Upper lobe of left lung (tissue), 6 donors: ENCODE measurements around the gene VEPH1. TPM values are rescaled to one million over a fixed set of nuclear protein-coding genes. Genes with fewer than 3 reads are reported as not detected.
A peak's percentile ranks its signal among the peaks of the same experiment; 100 is the strongest.

Source experiments
- ATAC-seq, 2 donors: fragments of 200-7000 bp; cut with Tn5 transposase; one replicate each; pipeline ENCODE4 v1.9.1; 2022; ENCODE audit warnings: mild to moderate bottlenecking in 2 of 2, moderate library complexity in 2 of 2; ENCODE audit not compliant: low FRiP score in 2 of 2
- DNase-seq, 2 donors: peaks; one replicate each; pipeline ENCODE4 v3.0.0-alpha.2; 2019 to 2020
- H3K27ac ChIP-seq, 4 donors: fragments of 200-600 bp; sonication (generic); one replicate each; pipeline ENCODE4 v1.5.1; 2016 to 2019
- H3K27me3 ChIP-seq, 4 donors: fragments of 200-600 bp; sonication (generic); one replicate each; pipeline ENCODE4 v1.5.1; 2017 to 2019
- H3K36me3 ChIP-seq, 4 donors: fragments of 200-600 bp; sonication (generic); one replicate each; pipeline ENCODE4 v1.5.1; 2016 to 2019
- H3K4me1 ChIP-seq, 4 donors: fragments of 200-600 bp; sonication (generic); one replicate each; pipeline ENCODE4 v1.5.1; 2018 to 2019
- H3K4me3 ChIP-seq, 4 donors: fragments of 200-600 bp; sonication (generic); one replicate each; pipeline ENCODE4 v1.5.1; 2017 to 2019; ENCODE audit warnings: mild to moderate bottlenecking in 2 of 4, moderate library complexity in 1 of 4
- H3K9me3 ChIP-seq, 4 donors: fragments of 200-600 bp; sonication (generic); one replicate each; pipeline ENCODE4 v1.5.1; 2018 to 2019
- EP300 ChIP-seq, 4 donors: sonication (generic); formaldehyde crosslinking; IDR thresholded peaks; one replicate each; pipeline ENCODE4 v1.5.1; 2017; ENCODE audit warnings: antibody characterized with exemption in 4 of 4, control low read depth in 2 of 4
- POLR2A ChIP-seq, 4 donors: fragments of 450-650 bp; IDR thresholded peaks; one replicate each; pipeline ENCODE4 v1.5.1; 2016 to 2017; ENCODE audit warnings: antibody characterized with exemption in 4 of 4, mild to moderate bottlenecking in 2 of 4
- POLR2AphosphoS5 ChIP-seq, 2 donors: sonication (generic); formaldehyde crosslinking; IDR thresholded peaks; one replicate each; pipeline ENCODE4 v1.5.1; 2017; ENCODE audit warnings: antibody characterized with exemption in 2 of 2
- WGBS, 2 donors: methylation state at CpG; one replicate each; pipeline ENCODE4 v1.1.5; 2017 to 2018; 5-methylcytosine and 5-hydroxymethylcytosine counted together
- total RNA-seq, 6 donors: library from RNA; depleted of rRNA in 4 of 6; stranded (reverse); fragments of >200 nt in 4 of 6; gene quantifications; one replicate each; pipeline versions ENCODE4 v1.1.0 to v1.2.1, GENCODE V29; 2016 to 2021
- TF ChIP-seq, protein P1 (sequence below), 6 experiments: fragments of 450-650 bp in 4 of 6; fragments of 200-600 bp in 2 of 6; sonication (generic) in 2 of 6; IDR thresholded peaks; one replicate each; pipeline ENCODE4 v1.5.1; 2016 to 2019; ENCODE audit warnings: antibody characterized with exemption in 6 of 6
- donor health status: DM: no; HTN: no; CAD: no; lungs with moderate emphysema.
- donor health status: DM: no; HTN: yes; CAD: no; lungs with severe emphysema.

VEPH1 gene
- total RNA-seq, 6 donors from 2014 or later: 78.6 to 229 (median 178) TPM

DNA sequence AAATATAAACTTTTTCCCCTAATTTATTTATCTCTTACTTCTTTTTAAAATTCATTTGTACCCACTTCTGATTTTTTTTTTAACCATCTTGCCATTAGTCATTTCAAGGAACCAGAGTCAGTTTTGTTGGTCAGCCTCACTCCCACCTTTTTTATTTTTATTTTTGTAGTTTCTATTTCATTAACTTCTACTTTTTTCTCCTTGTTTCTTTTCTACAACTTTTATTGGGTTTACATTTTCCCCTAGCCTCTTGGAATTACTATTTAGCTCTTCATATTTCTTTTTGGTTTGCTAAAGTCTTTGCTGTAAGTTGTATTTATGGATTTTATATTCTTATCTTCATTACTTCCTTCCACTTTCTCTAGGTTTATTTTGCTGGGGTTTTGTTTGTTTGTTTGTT is 13.7 kb upstream of the VEPH1 start:
- H3K4me3 ChIP-seq: no peak overlapping the region
- DNase-seq (no peak), ATAC-seq (no peak)
- TF ChIP-seq POLR2A (IDR thresholded peaks at IDR 0.05) (no peak), EP300 (IDR thresholded peaks at IDR 0.05) (no peak), POLR2AphosphoS5 (IDR thresholded peaks at IDR 0.05) (no peak)
- TF ChIP-seq, protein P1, sequence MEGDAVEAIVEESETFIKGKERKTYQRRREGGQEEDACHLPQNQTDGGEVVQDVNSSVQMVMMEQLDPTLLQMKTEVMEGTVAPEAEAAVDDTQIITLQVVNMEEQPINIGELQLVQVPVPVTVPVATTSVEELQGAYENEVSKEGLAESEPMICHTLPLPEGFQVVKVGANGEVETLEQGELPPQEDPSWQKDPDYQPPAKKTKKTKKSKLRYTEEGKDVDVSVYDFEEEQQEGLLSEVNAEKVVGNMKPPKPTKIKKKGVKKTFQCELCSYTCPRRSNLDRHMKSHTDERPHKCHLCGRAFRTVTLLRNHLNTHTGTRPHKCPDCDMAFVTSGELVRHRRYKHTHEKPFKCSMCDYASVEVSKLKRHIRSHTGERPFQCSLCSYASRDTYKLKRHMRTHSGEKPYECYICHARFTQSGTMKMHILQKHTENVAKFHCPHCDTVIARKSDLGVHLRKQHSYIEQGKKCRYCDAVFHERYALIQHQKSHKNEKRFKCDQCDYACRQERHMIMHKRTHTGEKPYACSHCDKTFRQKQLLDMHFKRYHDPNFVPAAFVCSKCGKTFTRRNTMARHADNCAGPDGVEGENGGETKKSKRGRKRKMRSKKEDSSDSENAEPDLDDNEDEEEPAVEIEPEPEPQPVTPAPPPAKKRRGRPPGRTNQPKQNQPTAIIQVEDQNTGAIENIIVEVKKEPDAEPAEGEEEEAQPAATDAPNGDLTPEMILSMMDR (IDR thresholded peaks at IDR 0.05): no peak
- H3K9me3 ChIP-seq: no peaks in the 10 kb centered on the region
- H3K36me3 ChIP-seq: no peaks in the 10 kb centered on the region
- no peaks in the 10 kb centered on the region for H3K4me1 ChIP-seq
- H3K27ac ChIP-seq: no peak overlapping the region
- no peaks in the 10 kb centered on the region for H3K27me3 ChIP-seq

DNA sequence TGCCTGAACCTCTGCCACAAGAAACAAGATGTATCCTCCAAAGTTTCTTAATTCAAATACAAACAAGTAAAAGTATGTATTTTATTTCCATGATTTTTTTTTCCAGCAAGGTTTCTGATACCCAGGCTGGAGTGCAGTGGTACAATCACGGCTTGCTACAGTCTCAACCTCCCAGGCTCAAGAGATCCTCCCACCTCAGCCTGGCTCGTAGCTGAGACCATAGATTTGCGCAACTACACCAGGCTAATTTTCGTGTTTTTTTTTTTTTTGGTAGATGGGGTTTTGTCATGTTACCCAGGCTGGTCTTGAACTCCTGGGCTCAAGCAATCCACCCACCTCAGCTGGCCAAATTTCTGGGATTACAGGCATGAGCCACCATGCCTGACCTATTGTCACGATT is 12.2 kb upstream of the VEPH1 start:
- WGBS, 2 donors: 49 to 57% methylated on average over 5 of the region's 5 CpGs

GRCh38 chr3:157514371-157514895 is 11.2 kb upstream of the VEPH1 start:
- Histone ChIP-seq H3K4me1 (no peaks in the 10 kb centered on the region), H3K9me3 (no peaks in the 10 kb centered on the region), H3K36me3 (no peaks in the 10 kb centered on the region), H3K4me3 (no peak overlapping the region), H3K27me3 (no peaks in the 10 kb centered on the region), H3K27ac (no peak overlapping the region)
- peak in 2 of 4 donors; percentile 17 to 49 for TF ChIP-seq EP300 (IDR thresholded peaks at IDR 0.05)
- no peak for TF ChIP-seq POLR2A (IDR thresholded peaks at IDR 0.05)
- ATAC-seq (peak; percentile 48 to 84), DNase-seq (no peak)
- WGBS, 2 donors: 60 to 64% methylated on average over 4 of the region's 4 CpGs

More for the DNA sequence above, 12.2 kb upstream of the VEPH1 start:
- H3K4me1 ChIP-seq: no peaks in the 10 kb centered on the region
- TF ChIP-seq, protein P1 (IDR thresholded peaks at IDR 0.05): no peak
- TF ChIP-seq EP300 (IDR thresholded peaks at IDR 0.05) (no peak), POLR2AphosphoS5 (IDR thresholded peaks at IDR 0.05) (no peak), POLR2A (IDR thresholded peaks at IDR 0.05) (no peak)
- H3K27ac ChIP-seq: no peak overlapping the region
- no peaks in the 10 kb centered on the region for H3K27me3 ChIP-seq
- no peaks in the 10 kb centered on the region for H3K9me3 ChIP-seq
- DNase-seq: peak in 1 of 2 donors; percentile 47
- H3K4me3 ChIP-seq: no peak overlapping the region
- H3K36me3 ChIP-seq: no peaks in the 10 kb centered on the region
- peak in 1 of 2 donors; percentile 29 for ATAC-seq

DNA sequence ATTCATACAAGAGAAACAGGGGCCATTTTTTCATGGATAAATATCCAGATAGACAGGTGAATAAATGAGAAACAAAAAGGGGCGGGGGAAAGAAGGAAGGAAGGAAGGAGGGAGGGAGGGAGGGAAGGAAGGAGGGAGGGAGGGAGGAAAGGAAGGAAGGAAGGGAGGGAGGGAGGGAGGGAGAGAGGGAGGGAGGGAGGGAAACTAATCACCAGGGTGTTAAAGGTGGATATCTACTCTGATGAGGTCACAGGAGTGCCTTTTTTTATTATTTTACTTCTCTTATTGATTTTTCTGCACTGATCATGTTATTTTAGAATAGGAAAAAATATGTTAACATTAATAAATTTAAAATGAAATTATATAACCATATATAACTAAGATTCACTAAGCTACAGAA is 10.4 kb upstream of the VEPH1 start:
- Histone ChIP-seq H3K4me1 (no peaks in the 10 kb centered on the region), H3K27me3 (no peaks in the 10 kb centered on the region), H3K27ac (no peak overlapping the region), H3K36me3 (no peaks in the 10 kb centered on the region), H3K9me3 (no peaks in the 10 kb centered on the region), H3K4me3 (no peak overlapping the region)
- DNase-seq (no peak), ATAC-seq (no peak)
- WGBS, 2 donors: 65 to 89% methylated on average over 1 of the region's 1 CpG
- TF ChIP-seq EP300 (IDR thresholded peaks at IDR 0.05): no peak
- TF ChIP-seq POLR2A (IDR thresholded peaks at IDR 0.05): no peak
- TF ChIP-seq POLR2AphosphoS5 (IDR thresholded peaks at IDR 0.05): no peak
- TF ChIP-seq, protein P1 (IDR thresholded peaks at IDR 0.05): no peak

GRCh38 chr3:157512534-157512933 is 9.3 kb upstream of the VEPH1 start:
- Histone ChIP-seq H3K4me1 (no peaks in the 10 kb centered on the region), H3K27ac (no peak overlapping the region), H3K36me3 (no peaks in the 10 kb centered on the region), H3K4me3 (no peak overlapping the region), H3K9me3 (no peaks in the 10 kb centered on the region), H3K27me3 (no peaks in the 10 kb centered on the region)
- no peak for DNase-seq
- TF ChIP-seq, protein P1 (IDR thresholded peaks at IDR 0.05): no peak
- no peak for TF ChIP-seq POLR2AphosphoS5 (IDR thresholded peaks at IDR 0.05)
- no peak for TF ChIP-seq POLR2A (IDR thresholded peaks at IDR 0.05)
- TF ChIP-seq EP300 (IDR thresholded peaks at IDR 0.05): no peak
- 82 to 89% methylated on average over 5 of the region's 5 CpGs for WGBS, 2 donors
- no peak for ATAC-seq
